ENCODE results near the gene GZF1.

GZF1 gene

DNA sequence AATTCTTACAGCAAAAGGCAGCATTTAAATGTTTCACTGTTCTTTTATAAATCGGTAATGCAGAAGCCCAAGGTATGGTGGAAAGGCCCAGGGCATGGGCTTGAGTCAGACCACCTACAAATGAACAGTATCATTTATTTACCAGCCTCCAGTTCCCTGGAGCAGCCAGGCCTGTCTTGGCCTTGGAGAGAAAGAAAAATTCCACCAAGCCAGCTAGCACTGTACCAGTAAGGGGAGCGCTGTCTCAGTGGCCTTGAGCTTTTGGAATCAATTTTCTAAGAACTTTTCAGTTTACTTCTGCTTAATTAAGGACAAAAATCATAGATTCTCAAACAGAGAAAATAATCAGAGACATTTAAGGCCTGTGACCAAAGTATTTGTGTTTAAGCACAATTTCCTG is 47.0 kb downstream of the GZF1 start:
- TF ChIP-seq, protein P1, sequence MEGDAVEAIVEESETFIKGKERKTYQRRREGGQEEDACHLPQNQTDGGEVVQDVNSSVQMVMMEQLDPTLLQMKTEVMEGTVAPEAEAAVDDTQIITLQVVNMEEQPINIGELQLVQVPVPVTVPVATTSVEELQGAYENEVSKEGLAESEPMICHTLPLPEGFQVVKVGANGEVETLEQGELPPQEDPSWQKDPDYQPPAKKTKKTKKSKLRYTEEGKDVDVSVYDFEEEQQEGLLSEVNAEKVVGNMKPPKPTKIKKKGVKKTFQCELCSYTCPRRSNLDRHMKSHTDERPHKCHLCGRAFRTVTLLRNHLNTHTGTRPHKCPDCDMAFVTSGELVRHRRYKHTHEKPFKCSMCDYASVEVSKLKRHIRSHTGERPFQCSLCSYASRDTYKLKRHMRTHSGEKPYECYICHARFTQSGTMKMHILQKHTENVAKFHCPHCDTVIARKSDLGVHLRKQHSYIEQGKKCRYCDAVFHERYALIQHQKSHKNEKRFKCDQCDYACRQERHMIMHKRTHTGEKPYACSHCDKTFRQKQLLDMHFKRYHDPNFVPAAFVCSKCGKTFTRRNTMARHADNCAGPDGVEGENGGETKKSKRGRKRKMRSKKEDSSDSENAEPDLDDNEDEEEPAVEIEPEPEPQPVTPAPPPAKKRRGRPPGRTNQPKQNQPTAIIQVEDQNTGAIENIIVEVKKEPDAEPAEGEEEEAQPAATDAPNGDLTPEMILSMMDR (conservative IDR thresholded peaks at IDR 0.05): no peak
- TF ChIP-seq ZFX (IDR thresholded peaks at IDR 0.05): no peak
- no peak overlapping the region for H3K27ac ChIP-seq

DNA sequence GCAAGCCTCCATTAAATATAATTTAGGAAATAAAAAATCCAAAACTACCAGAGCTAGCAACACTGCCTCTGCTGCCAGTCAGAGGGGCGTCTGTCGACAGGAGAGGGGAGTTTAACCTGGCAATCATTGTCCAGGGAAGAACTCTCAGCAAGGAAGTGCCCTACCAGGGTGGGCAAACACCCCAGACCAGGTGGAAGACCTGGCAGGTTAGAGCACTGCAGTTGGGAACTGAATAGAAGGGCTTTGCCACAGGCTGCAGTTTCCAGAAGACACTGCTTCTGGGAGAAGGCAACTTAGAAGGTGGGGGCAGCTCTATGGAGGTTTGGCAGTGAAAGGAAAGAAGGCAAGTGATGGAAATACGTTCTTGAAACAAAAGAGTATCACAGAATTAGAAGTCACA is 47.8 kb downstream of the GZF1 start:
- TF ChIP-seq ZFX (IDR thresholded peaks at IDR 0.05): no peak
- no peak overlapping the region for H3K27ac ChIP-seq

DNA sequence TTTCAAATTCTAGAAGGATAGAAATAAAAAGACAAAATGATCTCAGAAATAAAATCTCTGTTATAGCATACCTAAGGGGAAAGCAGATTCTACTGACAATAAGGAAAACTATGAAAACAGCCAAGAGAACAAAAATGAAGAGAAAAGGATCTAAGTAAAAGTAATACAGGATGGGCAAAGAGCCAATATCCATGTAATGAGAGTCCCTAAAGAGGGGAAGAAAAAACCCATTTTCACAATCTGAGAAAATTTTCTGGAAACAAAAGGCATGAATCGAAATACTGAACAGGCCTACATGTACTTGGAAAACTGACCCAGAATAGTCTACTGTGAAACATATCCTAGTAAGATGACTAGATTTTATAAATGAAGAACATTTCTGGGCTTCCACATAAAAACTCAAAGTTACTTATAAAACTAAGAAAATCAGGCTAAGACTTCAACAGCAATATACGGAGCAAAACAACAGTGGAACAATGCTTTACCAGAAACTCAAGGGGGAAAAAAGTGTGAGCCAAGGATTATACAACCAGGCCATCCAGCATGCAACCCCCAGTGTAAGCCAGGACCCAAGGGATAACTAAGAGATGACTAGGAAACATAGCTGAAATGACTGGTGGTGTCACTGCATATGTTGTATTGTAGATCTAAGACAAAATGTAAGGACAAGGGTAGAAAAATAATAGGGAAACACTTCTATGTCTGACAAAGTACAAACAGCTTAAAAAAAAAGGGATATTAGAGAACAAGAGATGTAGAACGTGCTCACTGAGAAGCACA is 49.1 kb downstream of the GZF1 start:
- TF ChIP-seq, protein P1 (conservative IDR thresholded peaks at IDR 0.05): no peak
- TF ChIP-seq ZFX (IDR thresholded peaks at IDR 0.05): no peak
- no peak overlapping the region for H3K27ac ChIP-seq

DNA sequence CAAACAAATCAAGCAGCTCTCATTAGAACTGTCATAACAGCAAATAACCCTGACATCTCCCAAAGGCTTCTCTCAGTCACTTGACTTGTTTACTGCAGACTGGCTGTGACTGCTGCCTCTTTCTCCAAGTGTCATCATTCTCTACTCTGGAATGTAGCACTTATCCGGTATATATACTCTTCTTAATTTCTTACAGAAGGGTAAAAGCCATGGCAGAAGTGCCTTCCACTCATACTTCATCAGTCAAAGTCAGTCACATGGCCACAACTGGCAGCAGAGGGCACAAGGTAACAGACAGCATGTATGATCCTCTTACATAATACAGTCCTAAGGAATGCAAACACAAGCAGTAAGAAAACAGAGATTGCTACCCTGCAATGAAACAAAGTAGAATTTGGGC is 50.0 kb downstream of the GZF1 start:
- H3K27ac ChIP-seq: no peak overlapping the region
- TF ChIP-seq ZFX (IDR thresholded peaks at IDR 0.05): no peak
- TF ChIP-seq, protein P1 (conservative IDR thresholded peaks at IDR 0.05): no peak

DNA sequence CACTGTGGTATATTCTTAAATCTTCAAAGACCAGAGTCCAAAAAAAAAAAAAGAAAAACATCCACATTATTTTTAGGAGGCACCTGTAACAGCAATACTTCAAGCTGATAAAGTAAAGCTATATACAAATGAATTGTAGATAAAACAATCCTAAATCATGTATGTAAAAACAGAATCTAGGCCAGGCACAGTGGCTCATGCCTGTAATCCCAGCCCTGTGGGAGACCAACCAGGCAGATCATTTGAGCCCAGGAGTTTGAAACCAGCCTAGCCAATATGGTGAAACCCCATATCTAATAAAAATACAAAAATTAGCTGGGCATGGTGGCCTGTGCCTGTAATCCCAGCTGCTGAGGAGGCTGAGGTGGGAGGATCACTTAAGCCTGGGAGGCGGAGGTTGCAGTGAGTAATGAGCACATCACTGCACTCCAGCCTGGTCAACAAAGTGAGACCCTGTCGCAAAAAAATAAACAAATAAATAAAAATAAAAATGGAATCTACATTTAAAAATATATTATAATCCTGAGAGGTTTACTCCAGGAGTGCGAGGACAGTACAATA is 52.0 kb downstream of the GZF1 start:
- TF ChIP-seq, protein P1 (conservative IDR thresholded peaks at IDR 0.05): no peak
- TF ChIP-seq ZFX (IDR thresholded peaks at IDR 0.05): no peak
- no peak overlapping the region for H3K27ac ChIP-seq

DNA sequence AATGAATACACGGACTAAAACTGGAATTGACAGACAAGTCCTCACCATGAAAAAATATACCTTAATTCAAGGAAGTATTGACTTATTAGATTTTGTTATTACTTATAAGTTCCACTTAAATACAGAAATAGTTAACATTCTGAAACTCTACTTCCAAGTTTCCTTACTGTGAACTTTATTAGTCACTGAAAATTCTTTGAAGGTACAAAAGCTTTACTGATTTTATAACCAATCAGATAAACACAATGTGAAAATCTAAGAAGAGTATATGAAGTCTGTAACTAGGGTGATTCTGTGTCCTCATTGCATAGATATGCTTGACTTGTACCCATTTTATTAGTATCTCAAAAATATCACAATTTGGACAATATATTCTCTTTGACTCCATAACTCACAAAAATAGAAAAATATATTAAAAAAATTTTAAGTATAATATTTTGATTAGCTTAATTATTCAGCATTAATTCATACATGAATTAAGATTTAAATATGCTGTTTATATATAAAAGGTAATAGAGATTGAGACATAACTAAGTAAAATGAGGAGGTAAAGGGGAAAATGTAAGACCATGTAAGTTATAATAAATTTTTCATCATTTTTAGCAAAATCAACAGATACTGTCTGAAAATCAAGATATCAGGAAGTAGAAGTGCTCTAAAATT is 52.7 kb downstream of the GZF1 start:
- TF ChIP-seq, protein P1 (conservative IDR thresholded peaks at IDR 0.05): no peak
- no peak overlapping the region for H3K27ac ChIP-seq

DNA sequence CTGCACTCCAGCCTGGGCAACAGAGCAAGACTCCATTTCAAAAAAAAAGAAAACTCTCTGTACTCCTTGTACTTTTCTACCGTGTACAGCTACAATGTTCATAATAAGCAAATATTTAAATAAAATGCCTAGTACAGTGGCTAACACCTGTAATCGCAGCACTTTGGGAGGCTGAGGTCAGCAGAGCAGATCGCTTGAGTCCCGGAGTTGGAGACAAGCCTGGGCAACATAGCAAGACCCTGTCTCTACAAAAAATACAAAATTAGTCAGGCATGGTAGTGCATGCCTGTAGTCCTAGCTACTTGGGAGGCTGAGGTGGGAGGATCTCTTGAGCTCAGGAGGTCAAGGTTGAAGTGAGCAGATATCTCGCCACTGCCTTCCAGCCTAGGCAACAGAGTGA is 53.6 kb downstream of the GZF1 start:
- TF ChIP-seq ZFX (IDR thresholded peaks at IDR 0.05): no peak
- TF ChIP-seq, protein P1 (conservative IDR thresholded peaks at IDR 0.05): no peak
- H3K27ac ChIP-seq: no peak overlapping the region

All from C4-2B (cell line).